HL-60 (cell line): ENCODE results near the gene CREB5.

Experiments used
- CTCF ChIP-seq: IDR thresholded peaks from one replicate; pipeline ENCODE4 v1.5.1; 2011; ENCODE audit warnings: low read length, control low read depth, inconsistent platforms; ENCODE audit not compliant: insufficient read depth
- GABPA ChIP-seq: IDR thresholded peaks from 2 replicates; pipeline ENCODE4 v1.6.1; 2012; ENCODE audit warnings: low read depth
- POLR2AphosphoS5 ChIP-seq: IDR thresholded peaks from 2 replicates; pipeline ENCODE4 v1.6.1; 2012; ENCODE audit warnings: low read depth

- TF ChIP-seq CTCF = no peak
- no peak for TF ChIP-seq GABPA
- TF ChIP-seq POLR2AphosphoS5 = no peak
These were observed 190.0 kb downstream of the CREB5 start for GRCh38 chr7:28602282-28602681.
